T1000 (cell line): Measurements from ENCODE around the gene DPP6.
"Not testable (repeated sequence)": the region's sequence is repeated elsewhere in the genome, so short reads cannot be mapped to it uniquely, and the experiment has no call there.

ENCODE experiments used
- DNase-seq: peaks from one replicate; lab custom pipeline; 2025; ENCODE audit warnings: mixed read lengths; lab: John Stamatoyannopoulos, UW

DPP6 gene

DNA sequence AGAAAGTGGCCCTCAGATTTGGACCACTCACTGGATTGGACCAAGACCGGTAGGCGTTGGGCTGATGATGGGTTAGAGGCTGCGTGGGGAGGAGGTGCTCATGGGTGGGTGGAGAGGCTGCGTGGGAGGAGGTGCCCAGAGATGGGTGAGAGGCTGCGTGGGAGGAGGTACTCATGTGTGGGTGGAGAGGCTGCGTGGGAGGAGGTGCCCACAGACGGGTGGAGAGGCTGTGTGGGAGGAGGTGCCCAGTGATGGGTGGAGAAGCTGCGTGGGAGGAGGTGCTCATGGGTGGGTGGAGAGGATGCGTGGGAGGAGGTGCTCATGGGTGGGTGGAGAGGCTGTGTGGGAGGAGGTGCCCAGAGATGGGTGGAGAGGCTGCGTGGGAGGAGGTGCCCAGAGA, 604.4 kb downstream of the DPP6 start:
- no peak for DNase-seq

DNA sequence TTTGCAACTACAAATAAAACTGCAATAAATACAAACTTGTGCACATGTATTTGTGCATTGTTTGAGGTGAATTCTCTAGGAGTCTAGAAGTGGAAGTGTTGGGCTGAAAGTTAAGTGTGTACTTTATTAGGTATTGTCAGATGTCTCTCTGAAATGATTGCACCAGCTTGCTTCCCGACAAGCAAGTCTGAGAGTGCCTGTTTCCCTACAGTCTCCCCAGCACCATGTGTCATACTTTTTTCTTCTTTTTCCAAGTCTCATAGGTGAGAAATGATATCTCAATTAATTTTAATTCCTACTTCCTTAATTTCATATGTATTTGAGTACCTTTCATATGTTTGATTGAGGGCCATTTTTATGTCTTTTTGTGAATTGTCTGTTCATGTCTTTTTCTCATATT, 614.6 kb downstream of the DPP6 start:
- DNase-seq, result no peak

DNA sequence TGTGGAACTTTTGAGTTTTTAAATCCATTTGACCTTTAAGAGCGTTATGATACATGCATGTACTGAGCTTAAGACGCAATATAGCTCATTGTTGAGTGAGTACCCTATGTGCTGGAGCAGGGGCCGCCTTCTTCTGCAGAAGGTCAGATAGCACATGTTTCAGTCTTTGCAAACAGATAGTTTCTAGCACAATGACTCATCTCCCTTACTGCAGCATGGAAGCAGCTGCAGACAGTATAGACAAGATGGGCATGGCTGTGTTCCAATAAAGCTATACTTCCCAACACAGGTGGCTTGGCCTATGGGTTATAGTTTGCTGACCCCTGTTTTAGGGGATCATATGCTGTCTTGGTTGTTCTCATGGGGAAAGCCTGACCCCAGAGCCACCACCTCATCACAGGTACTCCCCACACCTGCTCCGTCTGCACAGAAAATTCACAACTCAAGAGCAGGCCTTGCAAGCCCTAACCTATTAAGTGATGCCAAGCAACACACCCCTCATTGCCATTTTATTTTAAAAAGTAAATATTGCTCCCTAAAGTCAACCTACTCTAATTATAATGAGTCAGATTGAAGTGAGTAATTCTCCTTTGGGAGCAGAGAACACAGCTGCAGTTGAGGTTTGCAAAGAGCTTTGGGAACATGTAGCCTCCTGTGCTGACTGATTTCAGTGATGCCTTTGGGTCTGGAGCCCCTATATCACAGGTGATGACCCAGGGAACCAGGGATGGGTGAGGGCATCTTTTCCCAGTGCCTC, 620.6 kb downstream of the DPP6 start:
- DNase-seq, result no peak

DNA sequence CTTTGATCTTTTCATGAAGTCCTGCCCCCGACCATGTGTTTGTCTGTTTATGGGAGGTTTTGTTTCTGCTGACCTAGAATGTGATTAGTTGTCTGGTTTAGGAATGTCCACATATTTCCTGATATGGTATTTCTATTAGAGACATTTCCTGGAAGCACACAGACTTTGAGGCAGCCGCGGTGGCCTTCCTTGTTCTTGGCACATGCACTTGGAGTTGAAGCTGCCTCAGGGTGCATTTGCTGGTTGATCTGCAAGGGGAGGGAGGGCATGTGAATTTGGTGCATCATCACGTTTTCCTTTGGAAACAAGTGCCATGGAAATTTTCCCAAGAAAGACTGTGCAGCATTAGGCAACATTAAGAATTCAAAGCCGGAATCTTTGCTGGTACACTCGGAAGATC, 622.0 kb downstream of the DPP6 start:
- DNase-seq, result no peak

DNA sequence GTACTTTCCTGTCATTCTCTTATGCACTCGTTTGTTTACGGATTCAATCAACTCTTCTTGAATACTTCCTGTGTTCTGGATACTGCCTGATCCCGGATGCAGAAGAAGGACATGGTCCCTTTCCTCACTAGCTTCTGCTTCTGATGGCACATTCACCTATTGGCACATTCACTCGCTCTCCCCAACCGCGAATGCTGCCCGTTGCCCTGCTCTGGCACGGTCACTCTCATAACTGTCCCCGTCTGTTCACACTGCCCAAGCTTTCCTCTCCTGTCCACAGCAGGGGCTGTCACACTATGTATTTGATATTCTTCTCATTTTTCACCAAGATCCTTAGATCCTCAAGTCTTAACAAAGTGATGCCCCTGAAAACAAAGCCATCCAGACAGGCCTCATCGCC, 623.4 kb downstream of the DPP6 start:
- DNase-seq, result no peak

DNA sequence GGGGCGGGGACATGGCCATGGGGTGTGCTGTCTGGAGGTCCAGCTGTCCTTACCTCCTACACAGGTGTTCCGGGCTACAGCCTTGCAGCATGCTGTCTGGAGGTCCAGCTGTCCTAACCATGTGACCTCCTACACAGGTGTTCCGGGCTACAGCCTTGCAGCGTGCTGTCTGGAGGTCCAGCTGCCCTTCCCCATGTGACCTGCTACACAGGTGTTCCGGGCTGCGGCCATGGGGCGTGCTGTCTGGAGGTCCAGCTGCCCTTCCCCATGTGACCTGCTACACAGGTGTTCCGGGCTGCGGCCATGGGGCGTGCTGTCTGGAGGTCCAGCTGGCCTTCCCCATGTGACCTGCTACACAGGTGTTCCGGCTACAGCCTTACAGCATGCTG, 623.8 kb downstream of the DPP6 start:
- DNase-seq, result not testable (repeated sequence)

DNA sequence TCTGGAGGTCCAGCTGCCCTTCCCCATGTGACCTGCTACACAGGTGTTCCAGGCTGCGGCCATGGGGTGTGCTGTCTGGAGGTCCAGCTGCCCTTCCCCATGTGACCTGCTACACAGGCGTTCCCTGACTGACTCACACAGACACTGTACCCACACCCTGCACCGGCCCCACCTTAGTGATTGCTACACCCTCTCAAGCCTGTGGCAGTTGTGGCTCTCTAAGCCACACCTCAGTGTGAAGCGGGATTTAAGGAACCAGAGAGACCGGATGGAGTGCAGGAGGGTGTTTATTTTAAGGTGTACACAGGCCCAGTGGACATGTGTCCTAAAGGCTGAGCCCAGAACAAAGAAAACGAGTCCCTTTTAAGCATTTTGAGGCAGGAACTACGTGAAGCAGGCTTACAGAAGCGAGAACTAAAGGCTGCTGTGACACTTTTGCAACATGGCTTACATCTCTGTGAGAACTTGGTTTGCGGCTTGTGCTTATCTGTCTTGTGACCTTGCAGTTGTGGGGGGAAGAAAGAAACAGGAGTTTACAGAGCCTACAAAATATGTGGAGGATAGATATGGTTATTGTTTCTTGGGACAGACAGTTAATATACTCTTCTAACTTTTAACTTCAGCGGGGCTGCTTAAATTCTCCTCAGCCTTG, 624.4 kb downstream of the DPP6 start:
- no peak for DNase-seq

DNA sequence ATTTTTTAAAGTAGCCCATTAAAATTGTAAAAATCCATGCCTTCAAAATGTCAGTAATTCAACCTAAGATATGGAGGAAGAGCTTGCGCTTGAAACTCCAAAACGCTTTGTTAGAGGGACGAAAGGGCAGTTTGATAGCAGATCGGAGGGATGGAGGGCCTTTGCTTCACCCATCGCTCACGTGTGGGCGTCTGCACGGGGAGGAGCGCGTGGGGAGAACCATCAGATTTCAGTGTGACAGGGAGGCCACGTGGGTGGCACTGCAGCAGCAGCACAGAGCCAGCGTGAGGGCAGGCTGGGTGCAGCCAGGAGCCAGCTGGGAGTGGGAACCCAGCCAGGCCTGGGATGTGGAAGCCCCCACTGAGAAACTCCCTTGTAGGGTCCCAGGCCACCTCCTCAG, 625.3 kb downstream of the DPP6 start:
- no peak for DNase-seq

DNA sequence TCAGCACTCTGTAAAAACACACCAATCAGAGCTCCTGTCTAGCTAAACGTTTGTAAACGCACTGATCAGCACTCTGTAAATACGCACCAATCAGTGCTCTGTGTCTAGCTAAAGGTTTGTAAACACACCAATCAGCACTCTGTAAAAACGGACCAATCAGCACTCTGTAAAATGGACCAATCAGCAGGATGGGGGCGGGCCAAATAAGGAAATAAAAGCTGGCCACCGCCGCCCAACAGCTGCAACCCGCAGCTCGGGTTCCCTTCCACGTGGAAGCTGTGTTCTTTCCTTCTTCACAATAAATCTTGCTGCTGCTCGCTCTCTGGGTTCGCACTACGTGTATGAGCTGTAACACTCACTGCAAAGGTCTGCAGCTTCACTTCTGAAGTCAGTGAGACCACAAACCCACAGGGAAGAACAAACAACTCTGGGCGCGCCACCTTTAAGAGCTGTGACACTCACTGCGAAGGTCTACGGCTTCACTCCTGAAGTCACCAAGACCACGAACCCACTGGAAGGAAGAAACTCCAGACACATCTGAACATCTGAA, 625.9 kb downstream of the DPP6 start:
- not testable (repeated sequence) for DNase-seq

DNA sequence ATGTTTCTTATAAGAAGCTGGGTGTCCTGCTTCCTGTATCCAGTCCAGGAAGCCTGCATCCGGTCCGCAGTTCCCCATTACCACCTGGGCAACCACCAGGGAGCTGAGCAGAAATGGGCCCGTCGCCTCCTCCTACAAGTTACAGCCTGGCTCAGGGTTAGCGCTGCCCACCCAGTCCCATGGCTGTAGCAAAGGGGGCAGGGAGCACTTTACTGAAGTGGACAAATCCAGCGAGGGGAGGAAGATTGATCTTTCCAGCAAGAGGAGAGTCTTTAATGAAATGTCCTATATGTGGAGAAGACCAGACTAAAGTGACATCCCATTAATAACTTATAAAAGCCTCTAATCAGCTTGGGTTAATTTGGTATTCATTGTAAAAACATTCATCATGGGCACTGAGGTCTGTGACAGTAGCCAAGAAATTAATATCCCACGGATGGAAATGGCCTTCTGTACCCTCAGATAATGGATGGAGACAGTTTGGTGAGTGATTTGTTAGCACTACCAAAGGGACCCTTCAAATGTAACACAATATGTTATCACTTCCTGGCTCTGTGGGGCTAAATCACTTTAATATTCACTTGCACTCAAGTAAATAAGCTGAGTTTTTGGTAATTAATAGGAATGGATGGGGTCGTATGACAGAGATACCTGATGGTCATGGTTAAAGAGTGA, 627.3 kb downstream of the DPP6 start:
- DNase-seq, result no peak

DNA sequence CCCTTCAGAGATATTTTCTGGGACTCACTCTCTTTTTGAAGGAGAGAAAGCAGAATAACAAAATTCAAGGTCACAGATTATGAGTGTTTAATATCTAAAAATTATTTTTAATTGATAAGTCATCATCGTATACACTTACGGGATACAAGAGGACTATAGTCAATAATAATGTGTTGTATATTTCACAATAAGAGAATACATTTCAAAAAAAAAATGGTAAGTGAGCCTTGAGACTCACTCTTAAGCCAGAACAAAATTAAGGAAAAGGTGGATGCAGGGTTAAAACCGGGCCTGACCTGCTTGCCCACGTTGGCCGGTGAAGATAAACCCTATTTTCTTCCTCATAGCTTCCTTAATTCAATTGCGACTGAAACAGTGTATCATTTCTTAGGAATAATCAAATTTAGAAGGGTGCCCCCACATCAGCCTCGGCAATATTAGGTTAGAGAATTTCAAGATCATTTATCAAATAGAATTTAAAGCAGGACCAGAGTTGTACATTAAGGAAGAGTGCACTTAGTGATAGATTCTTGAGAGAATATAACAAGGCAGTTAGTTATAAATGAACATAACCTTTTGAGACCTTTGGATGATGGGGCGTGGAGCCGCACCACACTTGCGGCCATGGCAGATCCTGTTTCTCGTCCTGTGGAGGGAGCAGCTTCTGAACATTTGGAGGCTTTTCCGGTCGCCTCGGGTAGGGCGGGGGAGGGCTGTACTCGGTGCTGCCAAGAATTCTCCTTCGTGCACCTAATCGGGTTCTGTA, 628.9 kb downstream of the DPP6 start:
- no peak for DNase-seq

DNA sequence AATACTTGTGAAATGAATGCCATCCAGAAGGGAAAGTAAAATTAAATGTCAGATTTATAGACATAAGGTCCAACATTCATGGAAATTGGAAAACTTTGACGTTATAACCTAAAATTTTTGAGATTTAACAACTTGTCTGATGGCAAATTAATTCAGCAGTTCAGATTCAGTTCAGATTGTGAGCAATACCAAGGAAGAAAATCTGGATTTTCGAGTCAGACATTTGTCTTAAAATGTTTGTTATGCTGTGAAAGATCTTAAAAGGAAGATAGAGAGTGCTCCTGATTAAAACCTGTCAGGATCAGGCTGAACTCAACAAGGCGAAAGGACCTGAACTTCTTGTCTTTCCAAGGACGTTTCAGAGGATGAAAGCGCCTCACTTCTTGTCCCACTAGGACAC, 629.8 kb downstream of the DPP6 start:
- no peak for DNase-seq

DNA sequence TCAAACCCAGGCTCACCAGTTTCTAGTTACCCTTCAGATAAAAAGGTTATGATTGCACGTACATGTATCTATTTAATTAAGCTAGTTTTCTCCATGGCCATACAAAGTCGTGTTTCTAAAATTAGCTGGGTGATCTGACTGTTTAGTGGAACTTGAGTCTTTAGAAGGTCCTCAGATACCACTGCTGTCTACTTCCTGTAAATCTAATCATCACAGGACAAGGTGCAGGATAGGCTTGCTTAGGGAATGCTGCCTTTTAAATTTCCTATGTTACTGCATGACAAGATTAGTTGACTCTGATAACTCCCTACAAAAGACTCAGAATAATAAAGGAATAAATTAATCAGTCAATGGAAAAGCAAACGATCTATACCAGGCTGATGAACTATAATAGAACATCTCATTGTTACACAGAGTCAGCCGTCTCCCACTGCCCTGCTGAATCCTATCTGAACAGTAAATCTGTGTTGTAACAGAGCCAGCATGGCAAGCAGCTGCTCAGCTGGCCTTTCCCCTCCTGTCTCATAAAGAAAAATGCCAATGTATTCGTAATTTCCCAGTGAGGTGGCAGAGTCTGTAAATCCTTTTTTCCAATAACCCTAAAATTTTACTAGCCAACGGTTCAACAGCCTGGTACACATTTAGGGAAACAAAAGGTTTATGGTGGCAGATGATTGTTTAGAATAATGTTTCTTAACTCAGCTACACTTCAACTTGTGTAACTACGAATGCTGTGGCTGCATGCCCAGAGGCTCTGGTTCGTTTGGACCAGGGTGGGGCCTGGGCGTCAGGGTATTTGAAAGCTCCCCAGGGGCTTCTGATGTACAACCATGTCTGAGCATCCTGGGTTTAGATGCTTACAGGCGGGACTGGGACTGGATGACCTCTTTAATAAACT, 632.7 kb downstream of the DPP6 start:
- no peak for DNase-seq

DNA sequence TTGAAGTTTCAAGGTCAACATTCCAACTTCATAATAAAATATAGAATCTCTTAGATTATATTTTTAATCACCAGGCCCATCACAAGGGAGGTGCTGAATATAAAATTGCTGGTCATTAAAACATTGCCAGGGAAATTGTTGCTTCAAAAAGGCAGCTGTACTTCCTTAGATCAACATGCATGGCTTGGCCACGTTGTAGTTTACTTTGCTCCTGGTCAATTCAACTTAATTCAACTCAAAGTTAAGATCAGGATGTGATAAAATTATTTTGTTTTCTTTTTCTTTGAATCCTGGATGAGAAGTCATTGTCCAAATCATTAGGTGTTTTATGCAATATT, 633.3 kb downstream of the DPP6 start:
- no peak for DNase-seq

DNA sequence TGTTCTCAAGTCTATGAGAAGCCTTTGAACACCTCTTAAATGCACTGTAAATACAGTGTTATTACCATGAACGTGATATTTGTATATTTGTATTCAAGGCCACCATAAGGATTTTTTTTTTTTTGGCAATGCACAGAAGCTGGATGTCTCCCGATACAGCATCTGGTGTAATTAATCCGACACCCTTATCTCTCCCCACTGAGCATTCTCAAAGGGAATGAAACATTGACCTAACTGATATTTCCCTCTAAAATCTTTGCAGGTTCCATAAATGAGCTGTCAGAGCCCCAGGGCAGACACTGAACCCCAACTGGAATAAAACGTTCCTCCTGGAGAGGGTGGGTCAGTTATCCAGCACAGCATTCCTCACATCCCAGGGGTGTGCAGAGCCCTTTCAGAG, 634.1 kb downstream of the DPP6 start:
- no peak for DNase-seq

DNA sequence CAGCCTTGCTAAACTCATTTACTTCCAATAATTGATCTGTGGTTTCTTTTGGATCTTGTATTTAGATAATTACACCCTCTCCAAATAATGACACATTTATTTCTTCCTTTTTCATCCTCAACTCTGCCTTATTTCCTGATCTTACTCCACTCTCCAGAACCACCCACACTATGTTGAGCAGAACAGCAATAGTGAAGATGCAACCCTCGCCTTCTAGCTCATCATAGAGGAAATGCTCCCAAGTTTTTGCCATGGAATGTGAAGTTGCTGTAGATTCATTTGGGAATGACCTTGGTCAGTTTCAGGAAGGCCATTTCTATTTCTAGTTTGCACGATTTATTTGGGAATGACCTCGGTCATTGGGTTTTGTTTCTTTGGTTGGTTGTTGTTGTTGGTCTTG, 636.8 kb downstream of the DPP6 start:
- no peak for DNase-seq

DNA sequence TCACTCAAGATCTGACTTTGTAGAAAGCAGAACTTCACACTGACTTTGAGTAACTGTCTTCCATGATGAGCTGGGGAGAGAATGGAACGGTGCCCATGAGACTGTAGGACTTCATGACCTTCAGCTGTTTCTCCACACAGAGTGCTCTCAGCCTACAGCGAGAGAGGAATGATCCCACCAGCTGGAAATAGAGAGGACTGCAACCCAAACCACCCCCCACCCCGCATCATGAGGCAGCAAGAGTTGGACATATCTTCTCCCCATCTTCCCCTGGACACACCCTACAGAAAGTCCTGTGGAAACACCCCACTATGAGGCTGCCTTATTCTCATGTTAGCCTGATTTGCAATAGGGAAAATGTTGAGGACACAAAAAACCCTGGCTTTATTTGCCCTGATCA, 638.2 kb downstream of the DPP6 start:
- DNase-seq, result no peak

DNA sequence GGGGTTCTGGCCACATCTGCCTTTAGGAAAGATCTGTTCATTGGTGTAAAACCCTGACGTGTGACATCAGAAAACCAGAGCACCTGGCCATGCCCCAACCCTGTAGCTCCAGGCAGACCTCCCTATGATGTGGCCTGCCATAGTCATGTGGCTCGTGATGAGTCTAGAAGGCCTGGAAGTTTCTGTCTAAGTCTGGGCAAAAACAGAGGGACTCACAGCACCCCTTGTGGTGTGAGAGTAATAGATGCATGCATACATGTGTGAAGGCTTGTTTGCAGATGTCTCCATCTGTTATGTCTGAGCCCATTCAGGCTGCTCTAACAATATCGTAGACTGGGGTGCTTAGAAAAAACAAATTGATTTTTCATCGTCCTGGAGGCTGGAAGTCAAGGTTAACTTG, 641.5 kb downstream of the DPP6 start:
- DNase-seq, result no peak

DNA sequence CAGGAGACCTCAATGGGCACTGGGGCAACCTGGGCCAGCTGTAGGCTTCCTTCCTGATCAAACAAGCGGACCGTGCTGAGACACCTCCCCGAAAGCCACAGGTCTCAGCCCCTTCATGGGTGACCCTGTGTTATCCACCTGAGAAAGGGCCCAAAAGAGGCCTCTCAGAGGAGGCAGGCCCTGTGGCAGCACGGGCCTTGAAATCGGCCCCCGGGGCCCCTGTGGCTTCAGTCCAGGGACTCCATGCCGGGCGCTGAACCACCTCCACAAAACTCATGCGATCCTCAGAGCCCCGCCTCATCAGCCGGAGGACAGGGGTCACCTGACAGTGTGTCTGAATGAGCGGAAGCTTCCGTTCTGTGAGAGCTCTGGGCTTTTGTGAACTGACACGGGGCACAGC, 643.6 kb downstream of the DPP6 start:
- DNase-seq, result no peak

DNA sequence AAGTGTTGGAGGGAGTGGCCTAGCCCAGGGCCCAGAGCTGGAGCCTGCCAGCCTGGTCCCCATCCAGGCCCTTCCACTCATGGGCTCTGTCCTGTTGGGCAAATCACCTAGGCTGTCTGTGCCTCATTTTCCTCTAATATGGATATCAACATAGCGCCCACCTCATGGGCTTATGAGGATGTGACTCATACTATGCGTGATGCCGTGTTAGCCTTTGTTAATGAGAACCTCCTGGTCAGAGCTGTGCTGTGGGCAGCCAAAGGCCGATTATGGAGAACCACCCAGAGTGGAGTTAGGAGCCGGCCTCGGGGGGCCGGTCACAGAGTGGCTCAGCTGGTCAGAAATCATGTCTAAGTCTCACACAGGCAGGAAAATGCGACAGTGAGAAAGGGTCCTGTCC, 644.4 kb downstream of the DPP6 start:
- no peak for DNase-seq

DNA sequence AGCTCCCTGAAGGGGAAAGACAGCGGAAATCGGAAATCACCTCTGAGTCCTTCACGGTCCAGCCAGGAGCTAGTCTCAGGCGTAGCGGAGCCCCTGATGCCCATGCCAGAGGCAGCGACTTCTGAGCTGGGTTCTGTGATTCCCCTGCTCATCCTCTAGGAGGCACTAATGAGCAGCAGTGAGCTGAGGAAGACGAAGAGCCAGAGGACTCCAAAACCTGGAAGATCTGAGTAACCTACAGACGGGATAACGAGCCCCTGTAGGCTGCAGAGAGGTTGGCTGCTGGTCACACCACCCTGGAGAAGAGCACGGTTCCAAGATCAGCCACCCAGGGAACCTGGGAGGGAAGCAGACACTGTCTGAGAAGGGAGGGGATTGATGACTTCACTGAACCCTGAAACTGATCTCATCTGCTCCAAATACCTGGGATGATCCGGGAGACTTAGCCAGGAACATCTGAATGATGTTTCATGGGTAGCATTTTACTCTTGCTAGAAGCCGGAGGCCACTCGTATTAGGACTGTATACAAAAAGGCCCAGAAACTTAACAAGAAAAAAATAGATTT, 646.6 kb downstream of the DPP6 start:
- DNase-seq, result no peak
